22Rv1 (cell line): ENCODE data around the gene RBM14.

ENCODE experiments used
- H3K27ac ChIP-seq: fragments of 450-650 bp; 2 replicates; pipeline ENCODE4 v1.5.1; 2017
- ZFX ChIP-seq: fragments of 450-650 bp; IDR thresholded peaks from 2 replicates; pipeline ENCODE4 v1.6.1; 2017; ENCODE audit warnings: antibody characterized with exemption, borderline replicate concordance
- TF ChIP-seq, protein P1 (sequence below): fragments of 450-650 bp; IDR thresholded peaks from 2 replicates; pipeline ENCODE4 v1.5.1; 2017; ENCODE audit warnings: mild to moderate bottlenecking

The RBM14 gene, protein sequence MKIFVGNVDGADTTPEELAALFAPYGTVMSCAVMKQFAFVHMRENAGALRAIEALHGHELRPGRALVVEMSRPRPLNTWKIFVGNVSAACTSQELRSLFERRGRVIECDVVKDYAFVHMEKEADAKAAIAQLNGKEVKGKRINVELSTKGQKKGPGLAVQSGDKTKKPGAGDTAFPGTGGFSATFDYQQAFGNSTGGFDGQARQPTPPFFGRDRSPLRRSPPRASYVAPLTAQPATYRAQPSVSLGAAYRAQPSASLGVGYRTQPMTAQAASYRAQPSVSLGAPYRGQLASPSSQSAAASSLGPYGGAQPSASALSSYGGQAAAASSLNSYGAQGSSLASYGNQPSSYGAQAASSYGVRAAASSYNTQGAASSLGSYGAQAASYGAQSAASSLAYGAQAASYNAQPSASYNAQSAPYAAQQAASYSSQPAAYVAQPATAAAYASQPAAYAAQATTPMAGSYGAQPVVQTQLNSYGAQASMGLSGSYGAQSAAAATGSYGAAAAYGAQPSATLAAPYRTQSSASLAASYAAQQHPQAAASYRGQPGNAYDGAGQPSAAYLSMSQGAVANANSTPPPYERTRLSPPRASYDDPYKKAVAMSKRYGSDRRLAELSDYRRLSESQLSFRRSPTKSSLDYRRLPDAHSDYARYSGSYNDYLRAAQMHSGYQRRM

DNA sequence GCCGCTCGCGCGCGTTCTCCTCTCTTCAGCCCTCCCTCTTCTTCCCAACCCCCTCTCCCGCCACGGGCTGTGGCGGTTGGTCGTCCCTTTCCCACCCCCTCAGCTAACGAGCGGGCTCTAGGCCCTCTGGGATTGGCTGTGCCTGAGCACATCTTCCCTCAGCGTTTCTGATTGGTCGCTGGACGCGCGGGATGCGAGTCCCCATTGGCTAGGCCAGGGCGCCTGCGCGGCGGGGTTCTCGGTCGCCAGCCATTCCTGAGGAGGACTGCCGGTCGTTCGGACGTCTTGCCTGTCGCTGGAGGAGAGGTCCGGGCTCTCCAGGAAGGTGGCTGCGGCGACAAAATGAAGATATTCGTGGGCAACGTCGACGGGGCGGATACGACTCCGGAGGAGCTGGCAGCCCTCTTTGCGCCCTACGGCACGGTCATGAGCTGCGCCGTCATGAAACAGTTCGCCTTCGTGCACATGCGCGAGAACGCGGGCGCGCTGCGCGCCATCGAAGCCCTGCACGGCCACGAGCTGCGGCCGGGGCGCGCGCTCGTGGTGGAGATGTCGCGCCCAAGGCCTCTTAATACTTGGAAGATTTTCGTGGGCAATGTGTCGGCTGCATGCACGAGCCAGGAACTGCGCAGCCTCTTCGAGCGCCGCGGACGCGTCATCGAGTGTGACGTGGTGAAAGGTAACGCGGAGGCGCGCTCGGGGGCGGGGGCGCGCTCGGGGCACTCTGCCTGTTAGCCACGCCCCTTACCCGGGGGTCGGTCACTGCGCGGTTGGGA, at the start of gene RBM14:
RBM14 (plus strand) TSS at position 252 of the 776 bp plus-strand sequence; CDS start at position 343, 91 bp downstream.
- TF ChIP-seq ZFX: no peak
- TF ChIP-seq, protein P1, sequence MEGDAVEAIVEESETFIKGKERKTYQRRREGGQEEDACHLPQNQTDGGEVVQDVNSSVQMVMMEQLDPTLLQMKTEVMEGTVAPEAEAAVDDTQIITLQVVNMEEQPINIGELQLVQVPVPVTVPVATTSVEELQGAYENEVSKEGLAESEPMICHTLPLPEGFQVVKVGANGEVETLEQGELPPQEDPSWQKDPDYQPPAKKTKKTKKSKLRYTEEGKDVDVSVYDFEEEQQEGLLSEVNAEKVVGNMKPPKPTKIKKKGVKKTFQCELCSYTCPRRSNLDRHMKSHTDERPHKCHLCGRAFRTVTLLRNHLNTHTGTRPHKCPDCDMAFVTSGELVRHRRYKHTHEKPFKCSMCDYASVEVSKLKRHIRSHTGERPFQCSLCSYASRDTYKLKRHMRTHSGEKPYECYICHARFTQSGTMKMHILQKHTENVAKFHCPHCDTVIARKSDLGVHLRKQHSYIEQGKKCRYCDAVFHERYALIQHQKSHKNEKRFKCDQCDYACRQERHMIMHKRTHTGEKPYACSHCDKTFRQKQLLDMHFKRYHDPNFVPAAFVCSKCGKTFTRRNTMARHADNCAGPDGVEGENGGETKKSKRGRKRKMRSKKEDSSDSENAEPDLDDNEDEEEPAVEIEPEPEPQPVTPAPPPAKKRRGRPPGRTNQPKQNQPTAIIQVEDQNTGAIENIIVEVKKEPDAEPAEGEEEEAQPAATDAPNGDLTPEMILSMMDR: no peak
- peak within 1 kb of the TSS; percentile 97 for H3K27ac ChIP-seq

DNA sequence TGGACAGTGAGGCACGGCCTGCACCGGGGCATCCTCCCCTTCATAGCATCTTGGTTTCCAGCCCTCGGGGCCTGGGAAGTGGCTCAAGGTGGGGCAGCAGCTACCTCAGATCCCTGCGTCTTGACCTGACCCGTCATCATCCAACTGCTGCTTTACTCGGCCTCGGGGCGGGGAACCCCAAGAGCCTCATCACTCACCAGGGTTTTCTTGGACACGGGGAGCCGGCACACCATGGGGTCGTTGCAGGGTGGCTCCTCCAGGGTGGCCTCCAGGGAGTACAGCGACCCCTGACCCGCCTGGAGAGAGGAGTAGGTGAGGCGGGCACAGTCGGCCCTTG, 48.7 kb upstream of the RBM14 start:
- peak overlapping the region; percentile 31; the same call in 1 of the 2 replicates for H3K27ac ChIP-seq
- TF ChIP-seq, protein P1: no peak
- no peak for TF ChIP-seq ZFX

DNA sequence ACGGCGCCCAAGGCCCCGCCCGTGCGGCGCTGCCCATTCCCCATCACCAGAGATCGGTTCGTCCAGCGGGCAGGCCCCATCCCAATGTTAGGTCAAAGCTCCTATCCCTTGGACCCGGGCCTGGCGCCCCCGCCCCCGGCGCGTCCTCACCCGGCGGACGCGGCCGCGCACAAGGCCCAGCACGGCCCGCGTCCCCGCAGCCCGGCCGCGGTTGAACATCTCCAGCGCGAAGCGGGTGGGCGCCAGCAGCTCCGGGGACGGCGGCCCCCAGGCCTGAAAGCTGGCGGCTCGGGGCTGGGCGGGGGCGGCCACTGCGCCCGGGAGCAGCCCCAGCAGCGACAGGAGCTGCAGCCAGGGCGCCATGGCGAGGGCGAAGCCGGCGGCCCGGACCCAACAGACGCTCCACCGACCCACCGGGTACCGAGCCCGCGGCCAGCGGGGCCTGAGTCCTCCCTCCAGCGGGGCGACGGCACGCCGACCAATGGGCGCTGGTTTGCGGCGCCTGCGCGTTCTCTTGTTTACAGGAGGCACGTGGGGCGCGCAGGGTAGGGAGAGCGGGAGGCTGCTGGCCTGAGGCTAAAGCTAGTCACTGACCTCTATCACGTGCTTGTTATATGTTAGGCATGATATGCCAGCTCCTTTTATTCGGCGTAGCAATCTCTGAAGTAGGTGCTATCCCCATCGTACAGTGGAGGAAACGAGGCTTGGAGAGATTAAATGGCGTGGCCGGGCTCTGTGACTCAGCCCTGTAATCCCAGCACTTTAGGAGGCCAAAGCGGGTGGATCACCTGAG, 48.1 kb upstream of the RBM14 start, which contains the start of gene CTSF:
CTSF (minus strand) TSS at position 483 of the 793 bp plus-strand sequence; CDS start at position 363, 120 bp downstream.
- TF ChIP-seq ZFX: no peak
- TF ChIP-seq, protein P1: no peak
- H3K27ac ChIP-seq: peak within 1 kb of the TSS; percentile 31

GRCh38 chr11:66569076-66569475, 47.4 kb upstream of the RBM14 start:
- no peak for TF ChIP-seq ZFX
- TF ChIP-seq, protein P1: no peak
- H3K27ac ChIP-seq: peak overlapping the region; percentile 31

DNA sequence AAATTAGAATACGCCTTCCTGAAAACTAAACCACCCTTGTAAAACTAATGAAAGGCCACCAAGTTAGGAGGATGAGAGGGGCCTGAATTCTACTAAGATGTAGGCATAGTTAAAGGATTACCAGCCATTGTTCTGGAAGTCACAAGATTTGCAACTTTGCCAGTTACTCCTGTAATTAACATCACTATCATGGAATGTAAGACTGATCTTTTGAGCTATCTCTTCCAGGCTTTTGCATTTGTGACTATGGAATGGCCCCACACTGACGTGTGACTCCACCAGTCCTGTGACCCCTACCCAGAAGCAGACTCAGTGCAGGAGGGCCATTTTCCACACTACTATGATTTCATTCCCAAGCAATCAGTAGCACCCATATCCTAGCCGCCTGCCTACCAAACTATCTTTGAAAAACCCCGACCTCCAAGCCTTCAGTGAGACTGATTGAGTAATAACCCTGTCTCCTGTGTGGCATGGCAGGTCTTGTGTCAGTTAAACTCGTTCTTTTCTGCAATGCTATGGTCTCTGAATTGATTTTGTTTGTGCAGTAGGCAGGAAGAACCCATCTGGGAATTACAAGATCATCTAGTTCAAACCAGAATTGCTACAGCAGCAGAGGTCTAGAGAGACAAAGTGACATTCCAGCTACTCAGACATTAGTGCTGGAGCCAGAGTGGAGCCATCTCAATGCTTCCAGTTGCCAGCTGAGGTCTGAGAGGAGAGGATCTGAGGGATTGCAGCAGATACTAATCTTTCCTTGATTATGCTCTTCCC, 46.2 kb upstream of the RBM14 start:
- H3K27ac ChIP-seq: no peak overlapping the region
- TF ChIP-seq, protein P1: no peak
- TF ChIP-seq ZFX: no peak

GRCh38 chr11:66570850-66571180, 45.6 kb upstream of the RBM14 start:
- TF ChIP-seq, protein P1: no peak
- no peak for TF ChIP-seq ZFX
- H3K27ac ChIP-seq: no peak overlapping the region
